Pons (tissue), 1 donor: ENCODE data around the gene EYA2.
A peak's percentile ranks its signal among the peaks of the same experiment; 100 is the strongest.
"Not testable (repeated sequence)": the region's sequence is repeated elsewhere in the genome, so short reads cannot be mapped to it uniquely, and the experiment has no call there.

Experiments used
- DNase-seq: peaks from one replicate; pipeline ENCODE4 v3.0.0-alpha.2; 2016; ENCODE audit warnings: low spot score

Gene EYA2

DNA sequence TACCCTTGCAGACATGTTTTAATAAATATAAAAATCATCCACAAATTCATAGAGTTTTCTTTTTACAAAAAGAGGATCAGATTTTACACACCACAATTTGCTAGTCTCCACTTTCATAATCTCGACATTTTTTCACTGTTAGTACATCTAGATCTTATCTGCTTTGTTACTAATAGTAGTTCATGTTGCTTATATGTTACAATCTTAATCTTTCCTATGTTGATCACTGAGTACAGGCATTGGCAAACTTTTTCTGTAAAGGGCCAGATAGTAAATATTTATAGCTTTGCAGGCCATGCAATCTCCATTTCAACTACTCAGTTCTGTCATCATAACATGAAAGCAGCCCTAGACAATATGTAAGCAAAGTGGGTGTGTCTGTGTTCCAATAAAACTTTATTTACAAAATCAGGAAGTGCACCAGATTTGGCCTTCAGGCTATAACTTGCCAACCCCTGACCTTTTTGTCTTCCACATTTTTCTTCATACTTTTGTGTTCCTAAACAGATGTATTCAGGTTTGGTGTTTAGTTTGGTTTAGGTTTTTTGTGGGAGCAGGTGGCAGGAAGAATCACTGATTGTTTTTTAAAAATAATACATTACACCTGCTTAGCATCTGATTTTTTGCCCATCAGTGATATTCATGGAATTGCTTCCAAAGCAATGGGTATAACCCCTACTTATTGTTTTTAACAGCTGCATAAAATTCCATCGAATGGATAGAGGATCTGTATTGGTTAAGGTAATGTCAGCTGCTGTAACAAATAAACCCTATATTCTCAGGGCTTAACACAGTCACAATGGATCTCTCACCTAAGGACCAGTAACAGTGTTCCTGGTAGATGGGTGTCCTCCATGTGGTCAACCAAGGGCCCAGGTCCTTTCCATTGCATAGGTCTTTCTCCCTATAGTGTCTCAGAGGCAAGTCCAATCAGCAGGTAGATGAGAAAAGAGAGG, 61.2 kb downstream of the EYA2 start:
- no peak for DNase-seq

GRCh38 chr20:46959081-46959692, 64.5 kb downstream of the EYA2 start:
- no peak for DNase-seq

DNA sequence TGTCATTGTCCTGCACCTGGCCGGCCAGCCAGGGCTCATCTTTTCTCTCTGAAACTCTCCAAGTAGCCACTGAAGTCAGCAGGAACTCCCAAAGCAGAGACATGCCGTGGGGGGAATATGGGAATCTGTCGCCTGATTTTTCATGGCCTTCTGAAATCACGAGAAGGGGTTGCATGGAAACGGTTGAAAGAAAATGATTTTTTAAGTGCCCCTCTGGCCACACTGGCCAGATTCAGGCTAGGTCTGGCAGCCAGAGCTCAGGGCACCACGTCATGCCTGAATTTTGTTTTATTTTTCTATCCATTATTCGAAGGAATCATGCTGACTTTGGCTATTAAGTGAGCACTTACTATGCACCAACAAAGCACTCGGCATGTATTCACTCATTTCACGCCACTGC, 65.2 kb downstream of the EYA2 start:
- no peak for DNase-seq

DNA sequence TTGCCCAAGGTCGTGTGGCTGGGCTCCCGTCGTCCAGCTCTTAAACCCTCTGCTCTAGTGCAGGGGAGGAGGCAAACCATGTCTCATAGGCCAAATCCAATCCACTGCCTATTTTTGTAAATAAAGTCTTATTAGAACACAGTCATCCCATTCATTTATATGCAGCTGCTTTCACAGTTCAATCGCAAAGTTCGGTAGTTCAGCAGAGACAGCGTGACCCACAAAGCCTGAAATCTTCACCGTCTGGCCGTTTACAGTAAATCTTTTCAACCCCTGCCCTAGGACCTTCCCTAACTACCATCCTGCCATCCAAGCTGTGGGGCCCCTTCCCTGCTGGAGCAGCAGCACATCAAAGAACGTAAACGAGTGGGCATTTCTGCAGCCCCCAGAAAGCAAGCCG, 65.9 kb downstream of the EYA2 start:
- DNase-seq = no peak

DNA sequence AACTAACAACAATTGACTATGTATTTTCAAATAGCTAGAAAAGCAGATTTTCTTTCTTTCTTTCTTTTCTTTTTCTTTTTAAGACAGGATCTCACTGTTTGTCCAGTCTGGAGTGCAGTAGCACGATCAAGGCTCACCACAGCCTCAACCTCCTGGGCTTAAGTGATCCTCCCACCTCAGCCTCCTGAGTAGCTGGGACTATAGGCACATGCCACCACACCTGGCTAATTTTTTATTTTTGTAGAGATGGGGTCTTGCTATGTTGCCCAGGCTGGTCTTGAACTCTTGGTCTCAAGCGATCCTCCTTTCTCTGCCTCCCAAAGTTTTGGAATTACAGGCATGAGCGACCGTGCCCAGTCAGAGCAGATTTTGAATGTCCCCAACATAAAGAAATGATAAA, 67.3 kb downstream of the EYA2 start:
- not testable (repeated sequence) for DNase-seq

DNA sequence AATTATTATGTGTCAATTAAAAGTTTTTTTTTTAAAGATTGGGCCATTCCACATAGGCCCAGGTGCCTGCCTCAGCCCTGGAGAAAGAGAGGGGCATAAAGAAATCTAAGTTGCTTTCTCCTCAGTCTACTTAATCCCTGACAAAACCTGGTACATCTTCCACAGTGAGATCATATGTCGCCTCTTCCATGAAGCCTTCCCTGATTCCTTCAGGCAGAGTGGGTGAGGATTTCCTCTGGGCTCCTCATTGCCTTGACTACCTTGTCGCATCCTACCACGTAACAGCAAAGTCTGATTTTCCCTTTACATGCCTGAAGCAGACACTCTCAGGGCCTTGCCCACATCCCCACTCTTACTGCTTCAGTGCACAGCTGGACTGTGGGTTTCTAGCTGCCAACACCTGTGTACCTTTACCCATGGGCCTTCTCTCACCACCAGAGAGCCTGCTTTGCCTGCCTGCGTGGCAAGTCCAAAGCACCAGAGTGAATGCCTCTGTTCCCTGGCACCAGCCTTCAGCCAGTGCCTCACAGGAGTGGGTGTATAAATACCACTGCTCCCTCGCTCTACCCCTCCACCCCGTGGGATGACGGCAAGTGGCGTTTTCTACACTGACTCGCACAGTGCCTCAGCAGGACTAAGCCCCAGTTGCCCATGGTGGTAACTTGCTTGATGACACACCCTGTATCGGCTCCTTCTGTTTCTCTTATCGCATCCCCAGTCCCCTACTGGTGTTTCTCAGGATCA, 68.0 kb downstream of the EYA2 start:
- no peak for DNase-seq

DNA sequence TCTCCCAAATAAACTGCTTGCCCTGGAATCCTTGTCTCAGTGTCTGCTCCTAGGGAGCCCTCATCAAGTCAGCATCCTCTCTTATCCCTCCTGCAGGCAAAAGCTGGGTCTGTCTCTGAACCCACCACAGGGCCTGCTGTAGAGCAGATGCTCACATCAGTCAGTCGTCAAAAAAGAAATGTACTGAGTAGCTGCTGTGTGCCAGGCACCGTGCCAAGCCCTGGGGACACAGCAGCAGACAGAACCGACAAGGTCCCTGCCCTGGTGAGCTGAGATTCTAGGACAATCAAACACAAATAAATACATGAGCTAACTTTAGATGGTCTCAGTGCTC, 68.5 kb downstream of the EYA2 start:
- DNase-seq = no peak

GRCh38 chr20:46963758-46964617, 69.3 kb downstream of the EYA2 start:
- no peak for DNase-seq

- no peak for DNase-seq
Measured at GRCh38 chr20:46964618-46965455, 70.2 kb downstream of the EYA2 start.

- no peak for DNase-seq
Measured at GRCh38 chr20:46965477-46965876, 70.8 kb downstream of the EYA2 start.

DNA sequence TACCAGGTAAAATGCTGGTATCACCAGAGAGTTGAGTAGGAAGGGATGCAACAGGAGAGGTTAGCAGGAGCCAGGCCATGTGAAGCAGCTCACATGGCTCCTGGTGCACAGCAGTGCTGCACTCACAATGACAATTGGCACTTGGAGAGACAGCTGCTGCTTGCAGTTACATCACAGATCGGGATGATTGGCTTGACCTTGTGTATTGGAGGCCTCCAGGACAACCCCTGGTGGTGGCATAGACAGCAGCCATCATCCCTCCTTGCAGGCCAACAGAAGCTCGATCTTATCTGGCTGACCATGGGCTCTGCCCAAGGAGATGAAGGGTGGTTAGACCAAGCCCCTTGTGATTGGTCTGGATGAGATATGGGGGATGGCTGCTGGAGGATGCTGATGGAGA, 73.0 kb downstream of the EYA2 start:
- DNase-seq = no peak

DNA sequence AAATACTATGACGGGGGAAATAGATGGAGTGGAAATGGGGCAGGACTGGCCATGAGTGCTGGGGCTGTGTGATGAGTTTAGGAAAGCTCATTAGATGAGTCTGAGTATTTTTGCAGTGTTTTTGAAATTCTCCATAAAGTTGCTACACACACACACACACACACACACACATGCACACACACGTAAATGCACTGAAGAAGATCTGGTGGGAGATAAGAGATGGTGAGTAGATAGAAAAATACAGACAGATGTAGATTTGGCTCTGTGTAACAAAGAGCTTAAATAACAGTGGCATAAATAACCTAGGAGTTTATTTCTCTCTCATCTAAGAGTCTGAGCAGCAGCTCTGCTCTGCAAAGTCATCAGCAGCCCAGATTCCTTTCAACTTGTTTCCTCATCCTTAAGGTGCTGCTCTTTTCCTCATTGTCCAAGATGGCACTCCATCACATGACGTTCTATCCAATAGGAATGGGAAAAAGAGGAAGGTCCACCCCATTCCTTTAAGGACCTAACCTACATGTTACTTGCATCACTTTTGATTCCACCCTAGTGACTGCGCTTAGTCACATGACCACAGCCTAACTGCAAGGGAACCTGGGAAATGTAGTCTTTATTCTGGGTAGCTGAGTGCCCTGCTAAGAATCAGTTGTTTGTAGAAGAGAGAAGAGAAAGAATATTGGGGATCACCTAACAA, 76.4 kb downstream of the EYA2 start:
- DNase-seq = peak; percentile 69

- DNase-seq = no peak
Measured at GRCh38 chr20:46973766-46974165, 79.1 kb downstream of the EYA2 start.

GRCh38 chr20:46974669-46975434, 80.2 kb downstream of the EYA2 start:
- DNase-seq = no peak

GRCh38 chr20:46975976-46976375, 81.3 kb downstream of the EYA2 start:
- DNase-seq = no peak

DNA sequence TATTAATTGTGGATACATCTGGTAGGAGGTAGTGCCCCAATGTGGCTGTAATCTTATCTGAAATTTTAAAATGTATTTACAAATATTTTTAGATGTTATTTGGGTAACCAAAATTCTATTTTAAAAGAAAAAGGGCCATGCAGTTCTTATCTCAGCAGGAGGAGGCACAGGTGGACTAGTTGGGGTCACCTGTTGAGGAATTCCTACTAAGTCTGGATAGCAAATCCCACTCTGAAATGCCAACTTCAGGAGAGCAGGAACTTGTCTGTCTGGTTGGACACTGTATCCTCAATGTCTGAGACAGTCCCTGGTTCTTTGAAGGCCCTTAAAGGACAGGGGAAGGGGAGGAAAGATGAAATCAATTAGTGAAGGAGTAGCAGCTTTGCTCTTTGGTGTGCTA, 82.6 kb downstream of the EYA2 start:
- DNase-seq = no peak

DNA sequence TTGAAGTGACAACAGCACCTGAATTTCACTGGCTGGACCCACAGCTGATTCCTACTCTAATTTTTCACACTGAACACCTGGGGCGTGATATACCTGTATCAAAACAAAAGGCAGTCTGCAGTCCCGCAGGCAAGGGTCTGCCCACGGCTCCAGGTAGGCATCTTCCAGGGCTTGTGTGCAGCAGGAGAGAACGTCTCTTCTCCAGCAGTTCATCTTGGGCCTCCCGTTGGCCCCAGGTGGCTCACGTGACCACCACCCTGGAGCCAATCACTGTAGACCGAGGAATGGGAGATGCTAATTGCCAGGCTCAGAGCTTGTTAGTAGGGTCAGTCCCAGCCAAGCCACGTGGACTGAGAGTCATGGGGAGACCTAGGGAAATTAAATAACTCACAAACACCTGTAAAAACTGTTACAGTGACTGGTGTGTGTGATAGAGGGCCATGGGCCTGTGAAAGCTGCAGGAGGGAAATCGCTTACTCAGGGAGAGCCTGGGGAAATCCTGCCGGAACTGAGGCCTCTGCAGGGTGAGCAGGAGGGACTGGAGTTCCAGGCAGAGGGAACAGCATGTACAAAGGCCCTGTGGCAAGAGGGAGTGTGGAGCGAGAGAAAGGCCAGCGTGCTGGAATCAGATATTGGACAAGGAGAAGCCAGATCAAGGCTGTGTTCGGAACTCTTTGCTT, 83.4 kb downstream of the EYA2 start:
- no peak for DNase-seq

DNA sequence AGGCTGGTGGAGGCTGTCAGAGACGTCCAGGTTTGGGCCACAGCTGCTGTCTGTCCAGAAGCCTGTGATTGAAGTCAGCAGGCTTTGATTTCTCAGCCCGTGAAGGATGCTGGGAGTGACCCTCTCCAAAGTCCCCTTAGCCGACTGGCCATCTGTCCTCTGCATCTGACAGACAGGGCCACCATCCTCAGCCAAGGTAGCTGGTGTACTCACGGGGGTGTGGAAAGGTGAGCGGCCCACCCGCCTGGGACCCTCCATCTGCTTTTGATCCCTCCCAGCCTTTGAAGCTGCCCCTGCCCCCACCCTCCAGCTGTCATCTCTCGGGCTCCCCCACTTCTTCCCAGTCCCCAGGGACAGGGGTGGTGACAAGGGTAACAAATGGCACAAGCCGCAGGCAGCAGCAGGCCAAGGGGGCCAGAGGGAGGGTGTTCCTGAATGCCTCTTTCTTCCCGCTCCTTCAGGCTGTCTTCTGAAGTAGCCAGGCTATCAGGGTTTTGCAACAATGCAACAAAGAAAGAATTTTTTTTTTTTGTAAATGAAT, 84.4 kb downstream of the EYA2 start:
- no peak for DNase-seq
